HG03025 (cell line): ENCODE measurements around the gene JARID2.

Source experiments
- ATAC-seq: cut with Tn5 transposase; IDR thresholded peaks from one replicate; pipeline ENCODE4 v1.9.1; 2021; ENCODE audit warnings: mild to moderate bottlenecking, moderate library complexity; ENCODE audit not compliant: unreplicated experiment, low FRiP score

The JARID2 gene

DNA sequence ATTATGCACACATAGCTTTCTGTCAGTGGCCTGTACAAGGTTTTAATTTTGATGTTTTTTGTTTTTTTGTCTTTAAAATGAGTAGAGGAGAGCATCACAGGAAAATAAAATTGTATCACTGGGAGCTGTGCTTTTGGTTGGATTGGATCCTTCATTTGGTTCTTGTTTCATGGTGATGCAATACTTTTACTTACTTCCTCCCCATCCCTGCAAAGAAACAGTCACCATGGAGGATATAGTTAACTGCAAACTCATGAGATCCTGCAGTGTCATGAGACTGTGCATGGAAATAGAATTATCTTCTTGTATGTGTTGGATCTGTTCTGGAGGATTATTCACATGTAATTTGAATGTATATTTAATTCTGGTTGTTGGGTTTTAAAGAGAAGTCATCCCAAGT lies 122.3 kb downstream of the JARID2 start:
- no peak for ATAC-seq

DNA sequence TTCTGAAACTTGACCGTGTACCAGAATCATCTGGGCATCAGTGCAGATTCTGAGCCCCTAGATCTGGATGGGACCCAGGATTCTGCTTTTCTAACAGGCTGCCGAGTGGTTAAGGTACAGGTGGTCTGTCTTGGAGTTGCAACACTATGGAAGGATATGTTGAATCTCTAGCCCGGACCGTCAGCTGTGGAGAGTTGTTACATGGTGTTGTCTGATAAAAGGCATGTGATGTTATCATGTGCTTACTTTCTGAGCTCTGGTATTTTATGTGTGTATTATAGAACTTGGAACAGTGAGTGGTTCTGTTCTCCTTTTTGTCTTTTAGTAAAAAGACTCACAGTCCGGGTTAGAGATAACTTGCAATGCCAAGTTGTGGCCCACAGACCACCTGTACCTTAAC lies 123.0 kb downstream of the JARID2 start:
- no peak for ATAC-seq

DNA sequence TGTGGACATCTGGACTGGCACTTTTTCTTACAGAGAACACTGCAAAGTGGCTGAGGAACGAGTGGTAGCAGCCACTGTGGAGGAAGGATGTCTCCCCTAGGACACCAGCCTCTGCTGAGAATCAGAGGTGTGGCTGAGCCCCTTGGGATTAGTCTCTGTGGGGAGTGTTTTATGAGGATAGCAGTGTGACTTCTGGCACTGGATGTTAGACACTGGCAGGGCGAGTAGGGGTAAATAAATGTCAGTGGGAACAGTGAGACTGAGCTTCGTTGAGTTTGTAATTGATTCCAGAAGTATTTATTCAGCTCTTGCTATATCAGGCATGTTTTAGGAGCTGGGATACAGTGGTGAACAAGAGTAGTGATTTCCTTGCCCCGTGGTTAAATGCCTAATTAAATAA lies 124.0 kb downstream of the JARID2 start:
- no peak for ATAC-seq

DNA sequence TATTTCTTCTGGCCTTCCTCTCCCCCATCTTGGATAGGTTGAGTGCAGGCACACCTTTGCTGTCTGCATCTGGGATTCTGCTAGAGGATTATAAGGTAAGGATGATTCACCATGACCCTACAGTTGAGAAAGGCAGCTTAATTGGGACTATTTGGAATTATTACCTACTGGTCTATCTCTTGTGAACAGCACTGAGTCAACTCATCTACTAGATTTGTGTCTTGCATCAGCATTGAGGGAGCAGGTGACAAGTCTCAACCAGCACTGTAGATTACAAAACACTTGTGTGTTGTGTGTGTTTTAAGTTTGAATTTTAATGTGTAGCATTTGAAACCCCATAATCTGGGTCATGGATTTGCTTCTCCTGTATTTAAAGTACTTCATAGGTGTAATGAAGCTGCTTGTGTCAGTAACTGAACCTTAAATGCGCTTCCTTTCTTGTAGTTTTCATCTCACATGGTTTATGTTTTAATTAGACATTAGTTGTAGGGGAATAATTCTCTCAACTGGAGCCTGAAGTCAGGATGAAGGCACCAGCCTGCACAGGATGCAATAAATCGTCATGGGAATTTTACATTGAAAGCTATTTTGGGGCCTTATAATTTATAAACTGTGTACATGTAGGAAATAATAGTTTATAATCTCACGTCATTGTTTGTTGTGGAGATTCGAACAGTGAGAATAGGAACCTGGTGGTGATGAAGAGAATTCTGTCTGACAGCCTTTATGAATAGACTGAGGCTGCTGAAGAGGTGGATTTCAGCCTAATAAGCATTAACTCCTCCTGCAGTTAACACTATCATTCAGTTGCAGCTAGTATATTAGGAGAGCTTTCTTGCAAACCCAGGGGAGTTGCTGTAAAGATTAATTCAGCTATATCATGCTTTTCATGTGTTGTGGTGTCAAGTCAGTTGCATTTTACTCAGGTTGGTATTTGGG lies 125.1 kb downstream of the JARID2 start:
- no peak for ATAC-seq

DNA sequence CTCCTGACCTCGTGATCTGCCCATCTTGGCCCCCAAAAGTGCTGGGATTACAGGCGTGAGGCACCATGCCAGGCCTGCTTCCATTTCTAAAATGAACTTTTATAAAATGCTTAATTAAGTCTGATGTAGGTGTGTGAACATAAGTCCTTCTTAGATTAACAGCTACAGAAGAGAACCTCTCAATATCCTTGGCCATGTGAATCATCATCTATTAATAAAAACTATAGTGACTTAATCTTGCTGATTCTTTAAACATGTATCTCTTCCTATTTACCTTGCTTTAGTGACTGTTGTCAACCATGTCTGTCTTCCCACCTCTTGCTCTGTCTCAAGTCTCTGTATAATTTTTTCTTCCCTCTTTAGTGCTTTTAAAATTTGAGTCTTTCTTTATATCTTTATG lies 127.1 kb downstream of the JARID2 start:
- ATAC-seq = no peak

DNA sequence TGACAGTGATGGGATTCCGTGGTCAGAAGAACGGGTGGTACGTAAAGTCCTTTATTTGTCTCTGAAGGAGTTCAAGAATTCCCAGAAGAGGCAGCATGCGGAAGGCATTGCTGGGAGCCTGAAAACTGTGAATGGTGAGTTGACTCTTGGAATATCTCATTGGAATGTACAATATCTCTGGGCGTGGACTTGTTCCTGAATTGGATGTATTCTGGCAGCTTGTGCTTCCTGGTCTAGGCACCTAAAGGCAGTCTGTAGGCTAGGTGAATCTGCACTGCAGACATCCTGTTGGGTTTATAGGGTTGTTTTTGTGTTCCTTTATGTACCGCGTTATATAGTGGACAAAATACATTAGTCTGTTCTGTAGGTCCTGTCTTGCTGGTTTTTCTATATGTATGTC lies 128.2 kb downstream of the JARID2 start:
- ATAC-seq = no peak

DNA sequence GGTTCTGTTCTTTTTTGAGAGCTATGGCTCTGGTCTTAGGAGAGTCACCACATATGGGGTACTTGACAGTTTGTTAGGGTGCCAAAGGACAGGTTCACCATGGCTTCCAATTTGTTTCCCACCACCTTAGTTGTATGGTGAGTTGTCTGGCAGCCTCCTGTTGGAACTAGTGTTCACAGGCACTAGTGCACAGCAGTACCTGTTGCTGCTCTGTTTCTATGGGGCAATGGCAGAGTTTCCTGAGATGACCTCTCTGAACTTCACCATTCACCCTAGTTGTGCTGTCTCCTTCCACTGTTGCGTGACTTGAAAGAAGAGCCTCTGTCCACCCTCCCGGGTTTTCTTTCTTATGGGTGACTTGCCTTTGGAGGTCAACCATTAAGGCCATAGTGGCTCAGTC lies 129.1 kb downstream of the JARID2 start:
- no peak for ATAC-seq

DNA sequence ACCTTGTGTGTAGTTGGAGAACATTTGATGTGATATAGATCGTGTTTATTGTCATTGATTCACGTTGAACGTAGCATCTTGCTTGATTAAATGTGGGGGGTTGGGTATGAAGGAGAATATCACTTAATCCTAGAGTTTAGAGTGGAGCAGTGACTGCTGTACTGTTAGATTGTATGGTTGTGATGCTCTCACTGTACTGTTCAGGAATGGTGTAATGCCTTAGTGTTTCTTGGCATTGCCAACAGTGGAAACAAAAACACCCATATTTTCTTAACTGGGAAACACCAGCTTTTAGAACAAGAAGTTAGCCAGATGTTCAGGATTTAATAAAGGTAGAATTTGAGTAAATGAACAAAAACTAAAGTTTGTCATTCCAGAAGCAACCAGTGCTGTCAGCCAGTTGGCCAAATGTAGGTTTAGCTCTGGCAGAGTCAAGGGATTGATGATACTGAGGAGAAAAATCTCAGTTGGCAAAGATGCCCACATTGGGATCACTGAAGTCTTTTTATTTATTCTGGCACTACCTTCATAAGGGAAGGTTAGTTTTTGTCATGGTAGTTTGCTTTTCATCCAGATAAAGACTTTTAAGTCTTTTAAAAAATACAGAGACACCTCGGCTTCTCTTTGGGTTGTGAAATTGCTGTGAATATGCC lies 129.9 kb downstream of the JARID2 start:
- no peak for ATAC-seq

DNA sequence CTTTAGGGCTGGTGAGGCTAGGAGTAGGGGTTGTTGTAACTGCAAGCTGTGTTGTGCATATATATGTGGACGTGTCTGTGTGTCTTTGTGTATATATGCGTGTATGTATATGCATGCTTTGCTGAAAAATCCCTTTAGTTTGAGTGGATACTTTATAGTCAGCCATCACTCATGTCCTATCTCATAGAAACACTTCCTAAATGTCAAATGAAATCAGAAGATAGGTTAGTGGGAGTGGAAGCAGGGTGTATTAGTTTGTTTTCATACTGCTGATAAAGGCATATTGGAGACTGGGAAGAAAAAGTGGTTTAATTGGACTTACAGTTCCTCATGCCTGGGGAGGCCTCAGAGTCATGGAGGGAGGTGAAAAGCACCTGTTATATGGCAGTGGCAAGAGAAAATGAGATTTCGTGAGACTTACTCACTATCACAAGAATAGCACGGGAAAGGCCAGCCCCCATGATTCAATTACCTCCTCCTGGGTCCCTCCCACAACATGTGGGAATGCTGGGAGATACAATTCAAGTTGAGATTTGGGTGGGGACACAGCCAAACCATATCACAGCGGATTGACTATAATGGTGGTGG lies 131.1 kb downstream of the JARID2 start:
- no peak for ATAC-seq

DNA sequence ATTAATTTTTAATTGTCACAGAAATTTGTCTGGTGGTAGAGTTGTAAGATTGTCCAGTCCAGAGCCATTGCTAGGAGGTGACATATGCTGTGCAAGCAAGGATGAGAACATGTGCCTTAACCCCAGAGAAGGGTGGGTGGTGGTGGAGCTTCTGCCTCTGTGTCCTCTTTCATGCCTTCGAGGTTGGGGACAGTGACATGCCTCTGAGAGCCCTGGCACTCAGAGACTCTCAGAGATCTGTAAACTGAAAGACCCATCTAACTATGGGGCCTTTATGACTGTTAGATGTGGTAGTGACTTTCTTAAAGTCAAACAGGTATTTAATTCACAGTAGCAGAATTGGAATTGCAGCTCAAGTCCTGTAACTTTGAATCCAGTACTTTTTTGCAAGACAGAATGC lies 132.4 kb downstream of the JARID2 start:
- no peak for ATAC-seq

DNA sequence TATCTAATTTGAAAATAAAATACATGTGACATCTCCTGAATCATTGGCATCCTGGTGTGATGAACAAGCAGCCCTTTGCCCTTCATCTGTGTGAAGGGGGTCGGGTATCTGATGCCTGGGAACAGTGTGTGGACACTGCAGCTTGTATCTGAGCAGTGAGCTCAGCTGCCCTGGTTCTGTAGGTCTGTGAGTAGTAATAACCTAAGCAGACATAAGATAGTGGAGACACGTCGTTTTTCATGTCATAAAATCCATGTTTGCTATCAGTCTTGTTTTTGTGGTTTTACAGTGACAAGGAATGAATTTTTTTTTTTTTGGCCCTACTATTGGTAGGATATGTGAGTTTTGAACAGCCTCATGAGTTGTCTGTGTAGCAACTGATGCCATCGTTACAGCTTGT lies 133.0 kb downstream of the JARID2 start:
- ATAC-seq = no peak

DNA sequence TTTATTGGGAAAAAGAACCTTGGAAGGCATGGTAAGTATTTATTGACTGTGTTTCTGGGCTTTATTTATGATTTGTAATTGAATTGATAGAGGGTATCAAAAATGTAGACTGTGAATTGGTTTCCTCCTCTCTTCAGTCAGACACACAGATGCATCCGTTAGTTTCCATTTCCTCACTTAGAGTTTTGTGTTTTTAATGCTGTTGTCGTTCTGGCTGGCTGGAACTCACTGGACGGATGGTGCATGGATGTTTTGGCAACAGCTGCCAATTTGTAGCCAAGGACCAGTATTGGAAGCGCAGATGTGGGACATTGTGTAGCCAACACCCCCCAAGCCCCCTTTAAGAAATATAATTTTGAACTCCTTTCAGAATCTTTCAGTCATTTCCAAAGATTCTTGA lies 134.5 kb downstream of the JARID2 start:
- no peak for ATAC-seq

DNA sequence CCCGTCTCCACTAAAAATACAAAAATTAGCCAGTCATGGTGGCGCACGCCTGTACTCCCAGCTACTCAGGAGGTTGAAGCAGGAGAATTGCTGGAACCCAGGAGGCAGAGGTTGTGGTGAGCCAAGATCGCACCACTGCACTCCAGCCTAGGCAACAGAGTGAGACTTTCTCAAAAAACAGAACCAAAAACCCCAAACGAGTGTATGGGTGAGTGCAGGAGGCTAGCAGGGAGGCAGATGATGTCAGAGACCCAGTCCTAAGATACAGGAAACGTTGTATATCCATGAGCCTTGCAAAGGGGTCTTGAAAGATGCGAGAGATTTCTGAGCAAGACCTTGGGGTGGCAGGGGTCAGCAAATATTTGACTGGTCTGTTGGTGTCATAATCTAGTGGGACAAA lies 136.2 kb downstream of the JARID2 start:
- no peak for ATAC-seq

DNA sequence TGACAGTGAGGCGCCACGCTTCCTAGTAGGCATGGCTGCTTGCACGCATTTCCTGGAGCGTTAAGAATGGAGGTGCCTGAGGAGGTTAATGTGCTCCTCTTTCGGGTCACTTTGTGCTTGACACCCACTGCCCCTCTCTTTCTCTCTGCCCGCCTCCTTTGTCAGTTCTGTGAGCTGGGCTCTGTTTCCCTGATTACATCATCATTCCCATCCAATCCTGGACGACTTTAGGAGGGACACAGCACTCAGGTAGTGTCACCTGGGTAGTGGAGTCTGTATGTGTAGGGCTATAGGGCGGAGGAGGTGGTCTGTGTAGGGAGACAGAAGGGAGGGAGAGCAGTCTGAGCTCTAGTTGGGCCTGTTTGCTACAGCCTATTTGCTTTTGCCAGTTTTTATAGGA lies 136.8 kb downstream of the JARID2 start:
- ATAC-seq = no peak

DNA sequence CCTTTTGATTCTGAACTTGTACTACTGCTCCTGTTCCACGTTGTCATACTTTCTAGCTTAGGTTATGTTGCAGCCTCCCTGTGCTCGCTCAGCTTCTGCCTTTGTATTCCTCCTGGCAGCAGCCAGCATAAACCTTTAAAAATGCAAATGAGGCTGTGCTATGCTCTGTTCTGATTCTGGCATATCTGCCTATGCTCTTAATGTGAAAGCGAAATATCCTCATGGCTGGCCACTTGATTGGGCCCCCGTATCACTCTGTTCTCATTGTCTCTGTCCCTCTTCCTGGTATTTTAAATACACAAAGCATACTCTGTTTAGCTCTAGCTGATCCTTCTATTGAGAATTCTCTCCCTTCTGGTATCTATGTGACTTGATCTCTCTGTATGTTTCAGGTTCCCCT lies 139.0 kb downstream of the JARID2 start:
- no peak for ATAC-seq

DNA sequence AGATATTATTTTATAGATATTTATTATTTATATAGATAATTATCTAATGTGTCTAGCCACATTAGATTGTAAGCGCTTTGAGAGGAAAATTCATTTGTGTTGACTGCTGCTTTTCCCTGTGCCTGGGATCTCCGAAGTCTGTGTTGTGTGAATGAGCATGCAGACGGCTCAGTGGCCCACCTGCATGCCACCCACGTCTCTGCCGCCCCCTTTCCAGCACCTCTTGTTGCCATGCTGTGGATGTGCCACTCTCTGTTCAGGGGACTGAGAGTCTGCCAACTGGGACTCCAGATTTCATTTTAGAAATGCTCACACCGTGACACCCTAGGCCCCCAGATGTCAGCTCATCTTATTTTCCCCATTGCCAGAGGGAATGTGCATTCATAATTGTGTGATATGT lies 139.7 kb downstream of the JARID2 start:
- no peak for ATAC-seq

DNA sequence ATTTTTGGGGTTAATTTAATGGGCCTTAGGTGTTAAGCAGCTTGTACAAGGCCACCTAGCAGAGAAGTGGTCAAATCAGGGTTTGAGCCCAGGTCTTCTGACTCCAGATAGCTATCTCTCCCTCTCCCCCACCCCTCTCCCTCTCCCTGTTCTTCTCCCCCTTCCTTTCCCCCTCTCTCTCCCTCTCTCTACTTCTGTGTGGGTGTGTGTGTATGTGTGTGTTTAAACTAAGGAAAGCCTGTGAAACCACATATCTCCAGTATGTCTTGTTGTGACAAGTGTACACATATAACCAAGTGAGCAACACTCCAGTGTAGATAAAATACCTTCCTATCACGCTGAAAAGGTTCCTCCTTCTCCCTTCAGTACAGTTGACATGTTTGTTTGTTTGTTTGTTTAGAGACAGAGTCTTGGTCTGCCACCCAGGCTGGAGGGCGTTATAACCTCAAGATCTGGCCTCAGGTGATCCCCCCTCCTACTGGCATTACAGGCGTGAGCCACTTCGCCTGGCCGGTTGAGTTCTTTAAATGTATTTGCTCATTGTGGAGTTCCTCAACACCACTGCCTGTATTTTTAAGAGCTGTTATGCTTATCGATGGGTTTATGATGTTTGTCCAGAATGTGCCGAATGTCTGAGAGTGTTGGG lies 140.4 kb downstream of the JARID2 start:
- no peak for ATAC-seq

DNA sequence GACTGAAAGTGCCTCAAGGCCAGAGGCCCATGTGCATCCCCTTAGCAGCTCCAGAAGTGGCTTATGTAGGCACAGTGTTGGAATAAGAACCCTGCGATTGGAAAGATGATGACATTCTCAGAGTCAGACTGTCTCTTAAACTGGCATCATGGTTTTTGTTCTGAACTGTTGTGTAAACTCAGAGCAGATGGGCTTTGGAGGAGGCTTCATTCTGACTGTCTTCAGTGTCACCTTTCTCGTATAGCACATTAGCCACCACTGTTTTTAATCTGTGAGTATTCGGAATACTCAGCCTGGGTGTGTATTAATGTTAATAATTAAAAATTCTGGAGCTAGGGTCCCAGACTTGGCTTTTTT lies 140.9 kb downstream of the JARID2 start:
- no peak for ATAC-seq

DNA sequence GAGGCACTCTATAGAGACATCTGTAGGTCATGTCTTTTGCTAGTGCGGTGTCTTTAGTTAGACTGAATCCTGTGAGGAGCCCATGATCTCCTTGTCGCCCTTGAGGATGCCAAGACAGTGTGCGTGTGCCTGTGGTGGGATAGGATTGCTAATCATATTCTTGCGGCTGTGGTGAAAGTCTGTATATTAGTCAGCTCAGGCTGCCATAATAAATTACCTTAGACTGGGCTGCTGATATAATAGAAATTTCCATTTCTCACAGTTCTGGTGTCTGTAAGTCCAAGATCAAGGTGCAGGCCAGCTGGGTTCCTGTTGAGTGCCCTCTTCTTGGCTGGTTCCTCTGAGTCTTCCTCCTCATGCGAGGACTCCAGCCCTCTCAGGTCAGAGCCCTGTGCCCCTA lies 141.2 kb downstream of the JARID2 start:
- no peak for ATAC-seq

DNA sequence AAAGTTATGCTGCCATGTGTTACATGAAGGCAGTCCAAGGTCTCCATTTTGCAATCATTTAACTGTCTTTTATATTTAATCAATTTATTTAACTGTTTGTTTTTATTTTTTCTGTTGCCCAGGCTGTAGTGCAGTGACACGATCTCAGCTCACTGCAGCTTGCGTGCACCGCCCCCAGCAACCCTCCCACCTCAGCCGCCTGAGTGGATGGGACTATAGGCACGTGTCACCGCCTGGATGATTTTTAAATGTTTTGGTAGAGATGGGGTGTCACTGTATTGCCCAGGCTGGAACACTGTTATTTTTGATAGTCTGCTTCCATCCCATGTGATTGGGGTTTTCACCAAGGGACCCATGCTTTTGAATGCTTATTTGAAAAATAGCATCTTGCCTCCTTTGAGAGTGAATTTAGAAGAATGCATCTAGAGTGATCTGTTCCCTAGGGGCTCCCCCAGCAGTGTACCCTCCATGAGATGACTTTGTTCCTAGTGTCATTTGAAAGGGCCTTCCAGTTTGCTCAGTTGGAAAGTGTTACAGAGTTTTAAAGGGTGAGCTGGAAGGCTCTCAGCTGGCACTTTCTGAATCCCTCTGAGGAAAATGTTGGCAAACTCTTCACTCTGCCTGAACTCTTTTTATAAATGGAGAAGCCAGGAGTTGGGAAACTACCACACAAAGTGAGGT lies 143.4 kb downstream of the JARID2 start:
- ATAC-seq = no peak
